GM12878 (cell line): Measurements from ENCODE around the gene ICAM4. TPM values are rescaled to one million over a fixed set of nuclear protein-coding genes. Genes with fewer than 3 reads are reported as not detected.

Experiments
- ATAC-seq: fragments of 200-7000 bp; cut with Tn5 transposase; 3 replicates; pipeline ENCODE4 v1.9.1; 2020; ENCODE audit warnings: mild to moderate bottlenecking, moderate library complexity
- BruUV-seq: library from RNA; stranded (reverse); fragments of 400-500 nt; replicated peaks from 2 replicates; lab custom pipeline; 2021; lab: Mats Ljungman, UMichigan
- CTCF ChIA-PET: fragments of 300-600 bp; sonication (Branson Sonifier 250); formaldehyde crosslinking; extraction: SDS; loops from one replicate; lab custom pipeline; 2021; ENCODE audit warnings: inconsistent platforms; lab: Yijun Ruan, JAX
- POLR2A ChIA-PET: fragments of 350-600 bp; formaldehyde crosslinking; extraction: SDS; loops from one replicate; lab custom pipeline; 2021; ENCODE audit warnings: inconsistent platforms; lab: Charles Lee
- RAD21 ChIA-PET: fragments of 300-600 bp; sonication (Branson Sonifier 250); formaldehyde crosslinking; loops from one replicate; lab custom pipeline; 2023; ENCODE audit warnings: antibody characterized with exemption; ENCODE audit not compliant: unreplicated experiment; lab: Charles Lee
- SMC1A ChIA-PET: fragments of 300-600 bp; sonication (Branson Sonifier 250); formaldehyde crosslinking; loops from one replicate; lab custom pipeline; 2023; ENCODE audit not compliant: unreplicated experiment, uncharacterized antibody; lab: Charles Lee
- DNase-seq: peaks from one replicate; pipeline ENCODE4 v3.0.0-alpha.2; 2011; ENCODE audit warnings: low read depth, low spot score
- FAIRE-seq: peaks from 3 replicates; lab custom pipeline; 2011; peaks lifted over from hg19 to GRCh38; lab: Jason Lieb, UNC
- H2AFZ ChIP-seq: 2 replicates; pipeline ENCODE4 v1.6.0; 2011; ENCODE audit warnings: low read depth, low read length, control low read depth; ENCODE audit not compliant: control insufficient read depth
- H3K27ac ChIP-seq: 2 replicates; pipeline ENCODE4 v1.5.1; 2011; ENCODE audit warnings: control low read depth; ENCODE audit not compliant: control insufficient read depth, insufficient read depth
- H3K27me3 ChIP-seq, 2 experiments: replicated peaks in 1 of 2; 2 replicates each; pipeline versions ENCODE4 v1.6.0 to v1.6.1; 2011; ENCODE audit warnings: low read length in 1 of 2; ENCODE audit not compliant: control insufficient read depth in 2 of 2, insufficient read depth in 2 of 2
- H3K36me3 ChIP-seq, 2 experiments: 2 replicates each; pipeline ENCODE4 v1.5.1; 2011; ENCODE audit warnings: low read length in 1 of 2; ENCODE audit not compliant: control insufficient read depth in 2 of 2, insufficient read depth in 2 of 2
- H3K4me1 ChIP-seq: 2 replicates; pipeline ENCODE4 v1.6.1; 2011; ENCODE audit warnings: mild to moderate bottlenecking, low read length, moderate library complexity, mixed read lengths; ENCODE audit not compliant: control insufficient read depth, insufficient read depth
- H3K4me2 ChIP-seq: 2 replicates; pipeline ENCODE4 v1.6.0; 2011; ENCODE audit warnings: control low read depth; ENCODE audit not compliant: control insufficient read depth, insufficient read depth
- H3K4me3 ChIP-seq: fragments of 200-600 bp; sonication (generic); 2 replicates; pipeline ENCODE4 v1.5.1; 2016
- H3K79me2 ChIP-seq: 2 replicates; pipeline ENCODE4 v1.6.0; 2011; ENCODE audit warnings: low read length; ENCODE audit not compliant: control insufficient read depth, insufficient read depth
- H3K9ac ChIP-seq: 2 replicates; pipeline ENCODE4 v1.8.0; 2011; ENCODE audit warnings: low read length, control low read depth, mixed read lengths; ENCODE audit not compliant: control insufficient read depth, insufficient read depth
- H3K9me3 ChIP-seq: replicated peaks from 3 replicates; pipeline ENCODE4 v1.5.1; 2011; ENCODE audit warnings: mild to moderate bottlenecking, low read length; ENCODE audit not compliant: control insufficient read depth, insufficient read depth
- H4K20me1 ChIP-seq: 2 replicates; pipeline ENCODE4 v1.6.0; 2011; ENCODE audit not compliant: control insufficient read depth, insufficient read depth
- BACH1 ChIP-seq: fragments of 450-650 bp; IDR thresholded peaks from 2 replicates; pipeline ENCODE4 v1.6.1; 2017; ENCODE audit warnings: mild to moderate bottlenecking, borderline replicate concordance
- DPF2 ChIP-seq: fragments of 450-650 bp; IDR thresholded peaks from 2 replicates; pipeline ENCODE4 v1.6.1; 2017; ENCODE audit warnings: mild to moderate bottlenecking
- MTA3 ChIP-seq: IDR thresholded peaks from 2 replicates; pipeline ENCODE4 v1.6.1; 2012; ENCODE audit warnings: low read length, inconsistent platforms, borderline replicate concordance
- MXI1 ChIP-seq: fragments of 150-350 bp; IDR thresholded peaks from 2 replicates; pipeline ENCODE4 v1.6.1; 2011; ENCODE audit warnings: low read depth, mild to moderate bottlenecking, inconsistent platforms, low read length, improper control_type of control experiment
- NBN ChIP-seq: fragments of 450-650 bp; IDR thresholded peaks from 2 replicates; pipeline ENCODE4 v1.6.1; 2016
- RAD21 ChIP-seq: IDR thresholded peaks from 2 replicates; pipeline ENCODE4 v1.6.1; 2011; ENCODE audit warnings: mild to moderate bottlenecking, low read depth, low read length, moderate library complexity; ENCODE audit not compliant: insufficient read depth
- RBBP5 ChIP-seq: fragments of 200-600 bp; sonication (generic); conservative IDR thresholded peaks from 2 replicates; pipeline ENCODE4 v1.6.1; 2016
- RCOR1 ChIP-seq: conservative IDR thresholded peaks from 2 replicates; pipeline ENCODE4 v1.6.1; 2012; ENCODE audit warnings: low read depth, low read length, improper control_type of control experiment
- SMARCA5 ChIP-seq: fragments of 450-650 bp; IDR thresholded peaks from 2 replicates; pipeline ENCODE4 v1.6.1; 2017; ENCODE audit warnings: mild to moderate bottlenecking
- SP1 ChIP-seq: IDR thresholded peaks from one replicate; pipeline ENCODE4 v1.6.1; 2011; ENCODE audit warnings: low read depth, low read length
- TAF1 ChIP-seq: IDR thresholded peaks from 2 replicates; pipeline ENCODE4 v1.6.1; 2011; ENCODE audit warnings: mild to moderate bottlenecking, low read depth, low read length, borderline replicate concordance
- TCF12 ChIP-seq: IDR thresholded peaks from 2 replicates; pipeline ENCODE4 v1.6.1; 2011; ENCODE audit warnings: low read depth, mild to moderate bottlenecking, low read length
- WRNIP1 ChIP-seq: IDR thresholded peaks from 2 replicates; pipeline ENCODE4 v1.6.1; 2011; ENCODE audit warnings: low read depth, low read length, improper control_type of control experiment, borderline replicate concordance
- WGBS: methylation state at CpG from one replicate; pipeline ENCODE4 v1.1.6; 2016; ENCODE audit warnings: low lambda C conversion rate; ENCODE audit not compliant: insufficient replicate concordance, insufficient coverage; ENCODE audit errors: missing lambda C conversion rate; 5-methylcytosine and 5-hydroxymethylcytosine counted together
- in situ Hi-C: fragments of 300-500 bp; cut with MboI; formaldehyde crosslinking; loops from 9 replicates; pipeline ENCODE4 v1.14.3; 2018; ENCODE audit warnings: mixed read lengths
- intact Hi-C: fragments of 100-400 bp; cut with micrococcal nuclease; formaldehyde crosslinking; loops from one replicate; pipeline ENCODE4 v1.14.2; 2022; ENCODE audit not compliant: unreplicated experiment
- polyA plus RNA-seq, 11 experiments: library from polyadenylated mRNA; depleted of rRNA in 4 of 11; unstranded in 6 of 11; stranded (reverse) in 5 of 11; fragments of >200 nt; fragmentation: Nextera tagmentation in 4 of 11; fragmentation: Illumina TruSeq in 1 of 11; extraction: Ambion mirVana in 4 of 11; extraction: Trizol in 1 of 11; gene quantifications; 1 replicate in 1 of 11; 2 replicates in 10 of 11; pipeline versions ENCODE4 v1.2.1 to v1.2.3, GENCODE V29; 2011 to 2016; ENCODE audit warnings: inconsistent platforms in 2 of 11, missing spikeins in 2 of 11, low read depth in 1 of 11
- total RNA-seq, 4 experiments: library from RNA; depleted of rRNA in 3 of 4; stranded (reverse); fragments of >200 nt in 3 of 4; fragmentation: Illumina TruSeq in 1 of 4; extraction: Trizol in 1 of 4; gene quantifications; 2 replicates each; pipeline versions ENCODE4 v1.2.1 to v1.2.3, GENCODE V29; 2013 to 2021
- TF ChIP-seq, protein P1 (sequence below): fragments of 450-650 bp; IDR thresholded peaks from 2 replicates; pipeline ENCODE4 v1.6.1; 2014; ENCODE audit warnings: mild to moderate bottlenecking
- TF ChIP-seq, protein P2 (sequence below): fragments of 450-650 bp; IDR thresholded peaks from 2 replicates; pipeline ENCODE4 v1.6.1; 2016; ENCODE audit warnings: mild to moderate bottlenecking, moderate library complexity, borderline replicate concordance
- TF ChIP-seq, protein P3 (sequence below): IDR thresholded peaks from 2 replicates; pipeline ENCODE4 v1.6.1; 2012; ENCODE audit warnings: low read depth, low read length, improper control_type of control experiment
- TF ChIP-seq, protein P4 (sequence below): fragments of 450-650 bp; IDR thresholded peaks from 2 replicates; pipeline ENCODE4 v1.6.1; 2018; ENCODE audit warnings: mild to moderate bottlenecking, low read depth, moderate library complexity; ENCODE audit not compliant: partially characterized antibody

ICAM4 gene
- total and polyA plus RNA-seq, 10 of the 15 experiments (the other 5 are each of a cell fraction or from before 2014, with no cell fraction given), result 0.31 to 5.1 (median 1.7) TPM

DNA sequence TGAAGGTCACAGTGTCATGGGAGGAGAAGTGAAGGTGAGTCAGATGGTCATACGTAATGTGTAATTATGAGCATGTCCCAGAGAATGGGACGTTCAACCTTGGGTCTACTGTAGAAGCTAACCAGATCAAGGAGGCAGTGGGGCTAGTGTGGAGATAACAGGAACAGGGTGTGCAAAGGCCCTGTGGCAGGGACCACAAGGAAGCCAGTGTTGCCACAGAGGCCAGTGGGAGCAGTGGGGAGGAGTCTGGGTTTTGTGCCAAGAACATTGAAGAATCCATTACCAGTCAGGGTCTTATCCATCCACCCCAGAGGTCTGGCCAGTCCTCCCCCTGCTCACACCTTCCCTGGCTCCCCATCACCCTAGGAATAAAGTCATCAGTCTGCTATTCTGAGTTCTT lies 31.4 kb upstream of the ICAM4 start:
- ChIA-PET SMC1A (no interaction called here), CTCF (interaction anchor here (1.2 to 1.7 kb wide), 2 partner anchors 133 to 135 kb away, joined by 4 to 5 read pairs; no protein-coding TSS in a partner anchor), RAD21 (no interaction called here), POLR2A (no interaction called here)
- Histone ChIP-seq H4K20me1 (no peaks in the 10 kb centered on the region), H2AFZ (no peak overlapping the region), H3K4me3 (no peak overlapping the region), H3K36me3 (peaks cover 22 to 23% of the 10 kb centered on the region in 2 experiments; a peak in 3 of 4 replicates), H3K27ac (no peak overlapping the region), H3K27me3 (no peaks in the 10 kb centered on the region), H3K79me2 (peaks cover 22% of the 10 kb centered on the region), H3K9ac (no peak overlapping the region), H3K9me3 (no peaks in the 10 kb centered on the region; the same call in 2 of the 3 replicates), H3K4me1 (peaks cover 16% of the 10 kb centered on the region), H3K4me2 (no peak overlapping the region)
- TSS peak; percentile 48 for BruUV-seq
- FAIRE-seq, result no peak
- WGBS, result 64% methylated on average over 2 of the region's 2 CpGs
- intact Hi-C loops, result no loop called here
- in situ Hi-C loops, result loop anchor here (5.0 kb wide), 1 partner anchor 318 kb away; the partner anchor contains the start of gene OLFM2
- no peak for DNase-seq
- ATAC-seq, result no peak
- TF ChIP-seq, protein P1, sequence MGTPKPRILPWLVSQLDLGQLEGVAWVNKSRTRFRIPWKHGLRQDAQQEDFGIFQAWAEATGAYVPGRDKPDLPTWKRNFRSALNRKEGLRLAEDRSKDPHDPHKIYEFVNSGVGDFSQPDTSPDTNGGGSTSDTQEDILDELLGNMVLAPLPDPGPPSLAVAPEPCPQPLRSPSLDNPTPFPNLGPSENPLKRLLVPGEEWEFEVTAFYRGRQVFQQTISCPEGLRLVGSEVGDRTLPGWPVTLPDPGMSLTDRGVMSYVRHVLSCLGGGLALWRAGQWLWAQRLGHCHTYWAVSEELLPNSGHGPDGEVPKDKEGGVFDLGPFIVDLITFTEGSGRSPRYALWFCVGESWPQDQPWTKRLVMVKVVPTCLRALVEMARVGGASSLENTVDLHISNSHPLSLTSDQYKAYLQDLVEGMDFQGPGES, result no peak
- TF ChIP-seq SP1, result no peak
- TF ChIP-seq, protein P2, sequence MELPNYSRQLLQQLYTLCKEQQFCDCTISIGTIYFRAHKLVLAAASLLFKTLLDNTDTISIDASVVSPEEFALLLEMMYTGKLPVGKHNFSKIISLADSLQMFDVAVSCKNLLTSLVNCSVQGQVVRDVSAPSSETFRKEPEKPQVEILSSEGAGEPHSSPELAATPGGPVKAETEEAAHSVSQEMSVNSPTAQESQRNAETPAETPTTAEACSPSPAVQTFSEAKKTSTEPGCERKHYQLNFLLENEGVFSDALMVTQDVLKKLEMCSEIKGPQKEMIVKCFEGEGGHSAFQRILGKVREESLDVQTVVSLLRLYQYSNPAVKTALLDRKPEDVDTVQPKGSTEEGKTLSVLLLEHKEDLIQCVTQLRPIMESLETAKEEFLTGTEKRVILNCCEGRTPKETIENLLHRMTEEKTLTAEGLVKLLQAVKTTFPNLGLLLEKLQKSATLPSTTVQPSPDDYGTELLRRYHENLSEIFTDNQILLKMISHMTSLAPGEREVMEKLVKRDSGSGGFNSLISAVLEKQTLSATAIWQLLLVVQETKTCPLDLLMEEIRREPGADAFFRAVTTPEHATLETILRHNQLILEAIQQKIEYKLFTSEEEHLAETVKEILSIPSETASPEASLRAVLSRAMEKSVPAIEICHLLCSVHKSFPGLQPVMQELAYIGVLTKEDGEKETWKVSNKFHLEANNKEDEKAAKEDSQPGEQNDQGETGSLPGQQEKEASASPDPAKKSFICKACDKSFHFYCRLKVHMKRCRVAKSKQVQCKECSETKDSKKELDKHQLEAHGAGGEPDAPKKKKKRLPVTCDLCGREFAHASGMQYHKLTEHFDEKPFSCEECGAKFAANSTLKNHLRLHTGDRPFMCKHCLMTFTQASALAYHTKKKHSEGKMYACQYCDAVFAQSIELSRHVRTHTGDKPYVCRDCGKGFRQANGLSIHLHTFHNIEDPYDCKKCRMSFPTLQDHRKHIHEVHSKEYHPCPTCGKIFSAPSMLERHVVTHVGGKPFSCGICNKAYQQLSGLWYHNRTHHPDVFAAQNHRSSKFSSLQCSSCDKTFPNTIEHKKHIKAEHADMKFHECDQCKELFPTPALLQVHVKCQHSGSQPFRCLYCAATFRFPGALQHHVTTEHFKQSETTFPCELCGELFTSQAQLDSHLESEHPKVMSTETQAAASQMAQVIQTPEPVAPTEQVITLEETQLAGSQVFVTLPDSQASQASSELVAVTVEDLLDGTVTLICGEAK, result no peak
- TF ChIP-seq TCF12, result no peak
- TF ChIP-seq, protein P3, sequence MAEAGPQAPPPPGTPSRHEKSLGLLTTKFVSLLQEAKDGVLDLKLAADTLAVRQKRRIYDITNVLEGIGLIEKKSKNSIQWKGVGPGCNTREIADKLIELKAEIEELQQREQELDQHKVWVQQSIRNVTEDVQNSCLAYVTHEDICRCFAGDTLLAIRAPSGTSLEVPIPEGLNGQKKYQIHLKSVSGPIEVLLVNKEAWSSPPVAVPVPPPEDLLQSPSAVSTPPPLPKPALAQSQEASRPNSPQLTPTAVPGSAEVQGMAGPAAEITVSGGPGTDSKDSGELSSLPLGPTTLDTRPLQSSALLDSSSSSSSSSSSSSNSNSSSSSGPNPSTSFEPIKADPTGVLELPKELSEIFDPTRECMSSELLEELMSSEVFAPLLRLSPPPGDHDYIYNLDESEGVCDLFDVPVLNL, result no peak
- no peak for TF ChIP-seq RBBP5
- TF ChIP-seq NBN, result no peak
- no peak for TF ChIP-seq MTA3
- TF ChIP-seq RAD21, result no peak
- TF ChIP-seq DPF2, result no peak
- TF ChIP-seq MXI1, result no peak
- no peak for TF ChIP-seq BACH1
- no peak for TF ChIP-seq RCOR1
- TF ChIP-seq, protein P4, sequence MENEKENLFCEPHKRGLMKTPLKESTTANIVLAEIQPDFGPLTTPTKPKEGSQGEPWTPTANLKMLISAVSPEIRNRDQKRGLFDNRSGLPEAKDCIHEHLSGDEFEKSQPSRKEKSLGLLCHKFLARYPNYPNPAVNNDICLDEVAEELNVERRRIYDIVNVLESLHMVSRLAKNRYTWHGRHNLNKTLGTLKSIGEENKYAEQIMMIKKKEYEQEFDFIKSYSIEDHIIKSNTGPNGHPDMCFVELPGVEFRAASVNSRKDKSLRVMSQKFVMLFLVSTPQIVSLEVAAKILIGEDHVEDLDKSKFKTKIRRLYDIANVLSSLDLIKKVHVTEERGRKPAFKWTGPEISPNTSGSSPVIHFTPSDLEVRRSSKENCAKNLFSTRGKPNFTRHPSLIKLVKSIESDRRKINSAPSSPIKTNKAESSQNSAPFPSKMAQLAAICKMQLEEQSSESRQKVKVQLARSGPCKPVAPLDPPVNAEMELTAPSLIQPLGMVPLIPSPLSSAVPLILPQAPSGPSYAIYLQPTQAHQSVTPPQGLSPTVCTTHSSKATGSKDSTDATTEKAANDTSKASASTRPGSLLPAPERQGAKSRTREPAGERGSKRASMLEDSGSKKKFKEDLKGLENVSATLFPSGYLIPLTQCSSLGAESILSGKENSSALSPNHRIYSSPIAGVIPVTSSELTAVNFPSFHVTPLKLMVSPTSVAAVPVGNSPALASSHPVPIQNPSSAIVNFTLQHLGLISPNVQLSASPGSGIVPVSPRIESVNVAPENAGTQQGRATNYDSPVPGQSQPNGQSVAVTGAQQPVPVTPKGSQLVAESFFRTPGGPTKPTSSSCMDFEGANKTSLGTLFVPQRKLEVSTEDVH, result no peak
- TF ChIP-seq TAF1, result no peak
- TF ChIP-seq SMARCA5, result no peak
- TF ChIP-seq WRNIP1, result no peak
